Endothelial cell (in vitro differentiated cells): ENCODE results near the gene FOXO6. TPM values are rescaled to one million over a fixed set of nuclear protein-coding genes. Genes with fewer than 3 reads are reported as not detected.
A peak's percentile ranks its signal among the peaks of the same experiment; 100 is the strongest.

Source experiments
- DNase-seq: peaks from one replicate; pipeline ENCODE4 v3.0.0; 2021; ENCODE audit warnings: low spot score
- H3K27ac Mint-ChIP-seq: one replicate; pipeline ENCODE4 v1.8.0; 2021; ENCODE audit warnings: mixed read lengths, inconsistent platforms; ENCODE audit not compliant: unreplicated experiment
- H3K27me3 Mint-ChIP-seq: one replicate; pipeline ENCODE4 v1.8.0; 2021; ENCODE audit warnings: mild to moderate bottlenecking, moderate library complexity, mixed read lengths, inconsistent platforms; ENCODE audit not compliant: unreplicated experiment
- H3K36me3 Mint-ChIP-seq: one replicate; pipeline ENCODE4 v1.8.0; 2021; ENCODE audit warnings: mild to moderate bottlenecking, low read depth, mixed read lengths, inconsistent platforms; ENCODE audit not compliant: unreplicated experiment
- H3K4me1 Mint-ChIP-seq: one replicate; pipeline ENCODE4 v1.8.0; 2021; ENCODE audit warnings: mild to moderate bottlenecking, mixed read lengths, inconsistent platforms; ENCODE audit not compliant: unreplicated experiment
- H3K4me3 Mint-ChIP-seq: one replicate; pipeline ENCODE4 v1.8.0; 2021; ENCODE audit warnings: mild to moderate bottlenecking, mixed read lengths, inconsistent platforms; ENCODE audit not compliant: unreplicated experiment
- H3K9me3 Mint-ChIP-seq: one replicate; pipeline ENCODE4 v1.8.0; 2021; ENCODE audit warnings: mixed read lengths, inconsistent platforms; ENCODE audit not compliant: unreplicated experiment
- total RNA-seq: library from RNA; stranded (reverse); fragmentation: NEBNext Ultra II Directional; extraction: Animal tissue kit (Norgen Biotek cat#: 25700); gene quantifications from one replicate; pipeline ENCODE4 v1.2.1, GENCODE V29; 2021; ENCODE audit not compliant: unreplicated experiment
- TF ChIP-seq, protein P1 (sequence below): fragments of 200-600 bp; sonication (generic); IDR thresholded peaks from one replicate; pipeline ENCODE4 v1.5.0; 2021; ENCODE audit warnings: antibody characterized with exemption; ENCODE audit not compliant: unreplicated experiment

Gene FOXO6
- total RNA-seq, 1 donor from 2014 or later = 0.23 TPM

DNA sequence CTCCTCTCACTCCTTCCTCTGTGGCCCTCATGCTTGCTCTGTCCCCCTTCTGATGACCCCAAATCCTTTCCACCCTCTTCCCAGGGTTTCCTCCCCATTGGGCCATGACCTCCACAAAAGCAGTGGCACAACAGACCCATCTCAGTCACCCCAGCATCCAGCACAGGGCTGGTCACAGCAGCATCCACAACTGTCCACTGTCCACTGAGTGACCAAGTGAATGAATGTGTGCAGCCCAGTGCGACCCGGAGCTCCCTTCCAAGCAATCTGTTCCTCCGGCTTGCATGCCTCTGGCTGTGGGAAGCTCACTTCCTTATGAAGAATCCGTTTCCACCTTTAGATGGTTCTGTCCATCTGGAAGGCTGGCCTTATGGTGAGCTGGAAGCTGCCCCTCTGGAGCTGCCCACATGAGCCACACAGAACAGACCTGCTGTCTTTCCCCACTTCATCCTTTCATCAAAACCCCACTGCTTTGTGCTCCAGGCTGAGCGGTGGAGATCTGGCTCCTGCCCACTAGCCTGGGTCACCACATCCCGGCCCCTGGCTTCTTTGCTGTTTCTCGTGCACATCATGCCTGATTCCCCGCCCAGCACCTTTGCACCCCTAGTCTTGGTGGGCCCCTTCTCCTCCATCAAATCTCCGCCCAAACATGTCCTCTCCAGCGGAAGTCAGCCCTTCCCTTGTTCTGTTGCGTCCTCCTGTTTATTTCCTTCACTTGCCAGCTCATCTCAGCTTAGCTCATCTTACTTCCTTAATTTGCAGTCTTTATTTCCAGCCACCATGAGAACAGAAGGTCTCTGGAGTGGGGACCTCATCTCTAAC lies 66.9 kb downstream of the FOXO6 start:
- Mint-ChIP-seq H3K4me3 (no peak overlapping the region), H3K4me1 (peaks cover 8% of the 10 kb centered on the region), H3K27ac (peak overlapping the region; percentile 37), H3K27me3 (peaks cover 3% of the 10 kb centered on the region), H3K36me3 (no peaks in the 10 kb centered on the region), H3K9me3 (no peaks in the 10 kb centered on the region)
- TF ChIP-seq, protein P1, sequence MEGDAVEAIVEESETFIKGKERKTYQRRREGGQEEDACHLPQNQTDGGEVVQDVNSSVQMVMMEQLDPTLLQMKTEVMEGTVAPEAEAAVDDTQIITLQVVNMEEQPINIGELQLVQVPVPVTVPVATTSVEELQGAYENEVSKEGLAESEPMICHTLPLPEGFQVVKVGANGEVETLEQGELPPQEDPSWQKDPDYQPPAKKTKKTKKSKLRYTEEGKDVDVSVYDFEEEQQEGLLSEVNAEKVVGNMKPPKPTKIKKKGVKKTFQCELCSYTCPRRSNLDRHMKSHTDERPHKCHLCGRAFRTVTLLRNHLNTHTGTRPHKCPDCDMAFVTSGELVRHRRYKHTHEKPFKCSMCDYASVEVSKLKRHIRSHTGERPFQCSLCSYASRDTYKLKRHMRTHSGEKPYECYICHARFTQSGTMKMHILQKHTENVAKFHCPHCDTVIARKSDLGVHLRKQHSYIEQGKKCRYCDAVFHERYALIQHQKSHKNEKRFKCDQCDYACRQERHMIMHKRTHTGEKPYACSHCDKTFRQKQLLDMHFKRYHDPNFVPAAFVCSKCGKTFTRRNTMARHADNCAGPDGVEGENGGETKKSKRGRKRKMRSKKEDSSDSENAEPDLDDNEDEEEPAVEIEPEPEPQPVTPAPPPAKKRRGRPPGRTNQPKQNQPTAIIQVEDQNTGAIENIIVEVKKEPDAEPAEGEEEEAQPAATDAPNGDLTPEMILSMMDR = no peak
- no peak for DNase-seq

DNA sequence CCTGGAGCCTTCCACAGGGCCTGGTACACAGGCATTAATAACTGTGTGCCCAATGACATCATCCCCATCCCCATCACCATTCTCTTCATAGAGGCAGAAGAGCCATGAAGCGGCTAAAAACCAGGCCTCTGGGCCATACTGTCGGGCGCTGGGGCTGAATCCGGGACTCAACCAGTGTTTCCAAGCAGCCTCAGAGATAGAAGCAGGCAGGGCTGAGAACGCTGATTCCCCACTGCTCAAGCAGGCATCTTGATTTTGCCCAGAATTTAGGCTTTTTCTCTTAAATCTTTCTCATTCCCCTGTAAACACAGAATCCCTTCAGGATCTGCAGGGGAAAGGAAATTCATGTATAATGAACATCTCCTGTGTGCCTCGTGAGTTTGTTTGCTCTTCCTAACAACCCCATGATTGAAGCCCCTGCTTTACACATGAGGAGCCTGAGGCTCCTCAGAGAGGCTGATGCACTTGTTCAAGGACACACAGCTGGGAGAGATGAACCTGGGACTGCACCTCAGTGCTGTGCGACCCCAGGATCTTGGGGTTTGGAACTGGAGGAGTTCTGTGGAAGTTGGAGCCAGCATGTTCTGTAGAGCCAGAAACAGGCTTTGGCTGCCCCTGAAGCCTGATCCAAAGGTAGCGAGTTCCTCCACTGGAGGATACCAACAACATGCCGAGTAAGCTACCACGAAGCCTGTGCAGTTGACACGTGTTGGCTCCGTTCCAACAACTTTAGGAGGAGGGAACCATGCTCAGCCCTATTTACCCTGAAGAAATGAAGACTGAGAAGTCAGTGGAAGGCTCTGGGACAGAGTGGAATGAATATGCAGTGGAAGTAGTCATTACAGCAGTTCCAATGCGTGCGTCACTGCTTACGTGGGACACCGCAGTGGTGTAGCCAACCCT lies 67.8 kb downstream of the FOXO6 start:
- no peak for DNase-seq
- Mint-ChIP-seq H3K27ac (peak overlapping the region; percentile 37), H3K4me3 (no peak overlapping the region), H3K27me3 (peaks cover 8% of the 10 kb centered on the region), H3K4me1 (peaks cover 8% of the 10 kb centered on the region), H3K9me3 (no peaks in the 10 kb centered on the region), H3K36me3 (no peaks in the 10 kb centered on the region)
- TF ChIP-seq, protein P1 = no peak

DNA sequence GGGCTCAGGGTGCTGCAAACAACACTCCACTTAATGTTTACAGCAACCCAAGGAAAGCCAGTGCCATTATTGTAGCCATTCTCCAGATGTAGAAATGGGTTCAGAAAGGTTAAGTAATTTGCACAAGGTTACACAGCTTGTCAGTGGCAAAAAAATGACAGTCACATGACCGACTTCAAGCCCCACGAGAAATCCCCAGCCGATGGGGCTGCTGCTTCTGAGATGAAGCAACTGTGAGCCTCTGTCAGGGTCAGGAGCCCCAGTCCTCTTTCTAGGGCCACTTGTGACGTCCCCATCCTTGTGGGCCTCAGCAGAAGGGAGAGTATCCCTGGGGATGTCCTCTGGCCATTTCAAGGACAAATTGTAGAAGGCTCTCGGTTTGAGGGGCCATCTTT lies 68.4 kb downstream of the FOXO6 start:
- H3K27ac Mint-ChIP-seq = no peak overlapping the region

DNA sequence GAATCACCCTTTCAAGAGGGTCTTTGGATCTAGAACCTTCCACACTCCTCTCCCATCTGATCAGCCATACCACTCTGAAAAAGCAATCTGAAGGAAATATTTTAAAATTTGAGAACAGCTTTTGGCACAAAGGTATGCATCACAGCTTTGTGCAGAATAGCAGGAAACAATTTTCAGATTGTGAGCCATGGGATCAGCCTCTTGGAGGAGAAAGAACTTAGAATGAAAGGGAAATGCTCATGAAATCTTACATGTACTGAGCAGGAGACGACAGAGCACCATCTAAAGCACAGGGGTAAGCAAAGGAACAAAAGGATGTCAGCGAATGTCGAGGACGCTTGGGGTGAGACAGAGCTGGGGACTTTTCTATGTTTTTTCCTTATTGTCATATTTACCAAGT lies 68.8 kb downstream of the FOXO6 start:
- Mint-ChIP-seq H3K27me3 (peaks cover 10% of the 10 kb centered on the region), H3K4me3 (no peak overlapping the region), H3K9me3 (no peaks in the 10 kb centered on the region), H3K27ac (no peak overlapping the region), H3K36me3 (no peaks in the 10 kb centered on the region), H3K4me1 (peaks cover 8% of the 10 kb centered on the region)
- TF ChIP-seq, protein P1 = no peak
- DNase-seq = no peak

More for the DNA sequence above, 68.4 kb downstream of the FOXO6 start:
- Mint-ChIP-seq H3K36me3 (no peaks in the 10 kb centered on the region), H3K9me3 (no peaks in the 10 kb centered on the region), H3K27me3 (peaks cover 10% of the 10 kb centered on the region), H3K4me3 (no peak overlapping the region), H3K4me1 (peaks cover 8% of the 10 kb centered on the region)
- DNase-seq = no peak
- TF ChIP-seq, protein P1 = no peak
